GM12891 (cell line): ENCODE results near the gene CLEC20A.

Source experiments
- POLR2A ChIP-seq: IDR thresholded peaks from 2 replicates; pipeline ENCODE4 v1.6.1; 2011; ENCODE audit warnings: low read depth, low read length, control low read depth
- TAF1 ChIP-seq: IDR thresholded peaks from 2 replicates; pipeline ENCODE4 v1.6.1; 2011; ENCODE audit warnings: low read depth, low read length, control low read depth

DNA sequence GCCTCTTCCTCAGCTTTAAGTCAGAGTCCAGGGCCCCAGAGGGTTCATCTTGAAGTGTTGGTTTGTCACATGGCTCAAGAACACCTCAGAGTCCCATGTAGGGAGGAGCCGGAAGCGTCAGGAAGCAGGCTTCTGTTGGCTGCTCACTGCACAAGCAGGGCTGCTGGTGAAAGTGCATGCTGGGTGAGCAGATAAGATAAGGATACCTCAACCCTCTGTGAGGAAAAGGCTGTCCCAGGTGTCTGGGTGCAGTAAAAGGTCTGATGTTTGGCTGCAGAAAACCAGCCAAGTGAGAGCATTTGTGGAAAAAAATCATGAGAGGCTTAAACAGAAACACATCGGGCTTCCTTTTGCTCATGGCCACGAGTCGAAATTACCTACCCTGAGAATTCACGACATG is 9.9 kb upstream of the CLEC20A start:
- TF ChIP-seq TAF1 (no peak), POLR2A (no peak)
